Muscle layer of duodenum (tissue), 2 donors: ENCODE measurements around the gene LHX6.

ENCODE experiments used
- H3K27ac ChIP-seq: one replicate; pipeline ENCODE4 v1.7.0; 2013; ENCODE audit warnings: mild to moderate bottlenecking, low read length
- H3K27me3 ChIP-seq: one replicate; pipeline ENCODE4 v1.7.0; 2013; ENCODE audit warnings: low read depth, mild to moderate bottlenecking, control low read depth, low read length
- H3K36me3 ChIP-seq, 2 donors: one replicate each; pipeline ENCODE4 v1.7.0; 2013; ENCODE audit warnings: low read length in 2 of 2, control low read depth in 1 of 2, mild to moderate bottlenecking in 1 of 2; ENCODE audit not compliant: insufficient read depth in 2 of 2, control insufficient read depth in 1 of 2
- H3K4me1 ChIP-seq, 2 donors: one replicate each; pipeline ENCODE4 v1.7.0; 2013; ENCODE audit warnings: low read length in 2 of 2, mild to moderate bottlenecking in 2 of 2, control low read depth in 1 of 2, moderate library complexity in 1 of 2; ENCODE audit not compliant: insufficient read depth in 2 of 2, control insufficient read depth in 1 of 2
- H3K4me3 ChIP-seq, 2 donors: one replicate each; pipeline ENCODE4 v1.7.0; 2013; ENCODE audit warnings: low read length in 2 of 2, low read depth in 1 of 2, mild to moderate bottlenecking in 1 of 2
- H3K9me3 ChIP-seq, 2 donors: one replicate each; pipeline ENCODE4 v1.7.0; 2013; ENCODE audit warnings: low read length in 2 of 2, control low read depth in 1 of 2, mild to moderate bottlenecking in 1 of 2; ENCODE audit not compliant: control insufficient read depth in 1 of 2
- donor health status: healthy.

The LHX6 gene

DNA sequence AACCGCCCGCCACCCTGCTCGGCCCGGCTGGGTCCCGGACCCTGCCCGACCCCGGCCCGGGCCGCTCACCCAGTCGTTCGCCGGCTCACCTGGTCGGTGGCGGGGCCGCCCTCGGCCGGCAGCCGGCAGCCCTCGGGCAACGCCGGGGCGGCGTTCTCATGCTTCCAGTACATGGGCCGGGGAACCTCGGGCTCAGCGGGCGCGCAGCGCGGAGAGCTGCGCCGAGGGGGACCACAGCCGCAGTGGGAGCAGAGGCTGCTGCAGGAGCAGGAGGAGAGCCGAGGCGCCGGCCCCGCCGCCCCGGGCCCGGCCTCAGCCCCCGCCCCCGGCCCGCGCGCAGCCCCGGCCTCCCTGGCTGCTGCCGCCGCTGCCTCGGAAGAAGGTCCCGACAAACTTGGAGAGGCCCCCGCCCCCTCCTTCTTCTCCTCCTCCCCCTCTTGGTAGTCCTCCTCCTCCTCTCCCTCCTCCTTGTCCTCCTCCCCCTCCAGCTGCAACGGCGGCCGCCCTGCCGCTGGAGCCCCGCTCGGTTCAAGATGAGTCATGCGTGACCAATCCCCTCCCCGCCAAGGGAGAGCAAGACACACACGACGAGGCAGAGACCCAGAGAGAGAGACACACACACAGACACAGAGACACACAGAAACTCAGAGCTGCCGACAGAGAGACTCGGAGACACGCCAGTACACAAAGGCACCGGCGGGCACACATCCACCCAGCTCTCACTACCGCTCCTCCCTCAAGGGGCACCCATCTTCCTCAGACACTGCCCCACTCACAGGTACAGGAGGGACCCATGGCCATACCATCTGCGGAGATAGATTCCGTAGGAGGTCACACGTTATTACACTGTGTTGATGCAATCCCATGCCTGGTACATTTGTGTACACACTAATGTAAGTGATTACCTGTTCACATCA is at the start of gene LHX6:
Gene LHX6, minus strand, starts transcription at position 390 of the 917 bp plus-strand sequence. Its CDS starts 217 bp downstream, at position 173.
- H3K27ac ChIP-seq = no peak within 1 kb of the TSS
- H3K27me3 ChIP-seq = peaks cover 54% of the 10 kb centered on the region
- H3K36me3 ChIP-seq = no peaks in the 10 kb centered on the region
- H3K4me3 ChIP-seq = peak within 1 kb of the TSS; percentile 11 to 61
- H3K4me1 ChIP-seq = peaks cover 0 to 33% of the 10 kb centered on the region in 2 donors
- H3K9me3 ChIP-seq = no peaks in the 10 kb centered on the region

DNA sequence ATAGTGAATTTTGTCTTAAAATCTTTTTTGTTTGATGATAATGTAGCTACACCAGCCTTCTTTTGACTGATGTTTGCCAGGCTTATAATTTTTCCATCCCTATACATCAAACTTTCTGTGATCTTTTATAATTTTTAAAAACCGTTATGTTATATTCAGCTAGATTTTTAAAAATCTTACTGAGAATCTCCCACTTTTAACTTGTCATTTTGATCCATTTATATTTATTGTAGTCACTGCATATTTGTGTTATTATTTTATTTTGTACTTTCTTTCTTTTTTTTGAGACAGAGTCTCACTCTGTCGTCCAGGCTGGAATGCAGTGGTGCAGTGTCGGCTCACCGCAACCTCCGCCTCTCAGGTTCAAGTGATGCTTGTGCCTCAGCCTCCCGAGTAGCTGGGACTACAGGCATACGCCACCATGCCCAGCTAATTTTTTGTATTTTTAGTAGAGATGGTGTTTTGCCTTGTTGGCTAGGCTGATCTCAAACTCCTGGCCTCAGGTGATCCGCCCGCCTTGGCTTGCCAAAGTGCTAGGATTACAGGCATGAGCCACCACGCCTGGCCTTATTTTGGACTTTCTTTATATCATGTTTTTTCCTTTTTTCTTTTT is 48.6 kb upstream of the LHX6 start:
- Histone ChIP-seq H3K27ac (no peak overlapping the region), H3K4me3 (no peak overlapping the region), H3K36me3 (peaks cover 11 to 12% of the 10 kb centered on the region in 2 donors), H3K27me3 (no peaks in the 10 kb centered on the region), H3K9me3 (no peaks in the 10 kb centered on the region), H3K4me1 (peaks cover 0 to 6% of the 10 kb centered on the region in 2 donors)

DNA sequence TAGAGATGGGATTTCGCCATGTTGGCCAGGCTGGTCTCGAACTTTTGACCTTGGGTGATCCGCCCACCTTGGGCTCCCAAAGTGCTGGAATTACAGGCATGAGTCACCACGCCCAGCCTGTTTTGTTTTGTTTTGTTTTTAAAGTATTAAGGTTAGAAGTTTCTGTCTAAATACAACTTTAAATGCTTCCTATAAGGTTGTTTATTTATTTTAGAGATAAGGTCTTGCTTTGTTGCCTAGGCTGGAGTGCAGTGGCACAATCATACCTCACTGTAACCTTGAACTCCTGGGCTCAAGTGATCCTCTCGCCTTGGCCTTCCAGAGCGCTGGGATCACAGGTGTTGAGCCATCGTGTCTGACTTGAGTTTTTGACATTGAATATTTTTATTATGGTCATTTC is 47.3 kb upstream of the LHX6 start:
- no peaks in the 10 kb centered on the region for H3K9me3 ChIP-seq
- no peak overlapping the region for H3K4me3 ChIP-seq
- H3K27me3 ChIP-seq = no peaks in the 10 kb centered on the region
- H3K36me3 ChIP-seq = peaks cover 7 to 19% of the 10 kb centered on the region in 2 donors
- no peaks in the 10 kb centered on the region for H3K4me1 ChIP-seq
- H3K27ac ChIP-seq = no peak overlapping the region

DNA sequence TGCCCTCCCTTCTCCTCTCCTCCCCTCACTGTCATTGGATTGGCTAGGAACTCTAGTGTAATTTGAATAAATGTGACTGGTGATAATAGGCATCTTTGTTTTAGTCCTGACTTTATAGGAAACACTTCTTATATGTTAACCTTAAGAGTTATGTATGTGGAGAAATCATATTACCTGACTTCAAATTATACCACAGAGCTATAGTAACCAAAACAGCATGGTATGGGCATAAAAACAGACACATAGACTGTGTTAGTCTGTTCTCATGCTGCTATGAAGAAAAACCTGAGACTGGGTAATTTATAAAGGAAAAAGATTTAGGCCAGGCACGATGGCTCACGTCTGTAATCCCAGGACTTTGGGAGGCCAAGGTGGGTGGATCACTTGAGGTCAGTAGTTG is 45.3 kb upstream of the LHX6 start:
- no peaks in the 10 kb centered on the region for H3K4me1 ChIP-seq
- H3K9me3 ChIP-seq = no peaks in the 10 kb centered on the region
- H3K27me3 ChIP-seq = no peaks in the 10 kb centered on the region
- no peak overlapping the region for H3K27ac ChIP-seq
- H3K36me3 ChIP-seq = peaks cover 8 to 23% of the 10 kb centered on the region in 2 donors
- H3K4me3 ChIP-seq = no peak overlapping the region

DNA sequence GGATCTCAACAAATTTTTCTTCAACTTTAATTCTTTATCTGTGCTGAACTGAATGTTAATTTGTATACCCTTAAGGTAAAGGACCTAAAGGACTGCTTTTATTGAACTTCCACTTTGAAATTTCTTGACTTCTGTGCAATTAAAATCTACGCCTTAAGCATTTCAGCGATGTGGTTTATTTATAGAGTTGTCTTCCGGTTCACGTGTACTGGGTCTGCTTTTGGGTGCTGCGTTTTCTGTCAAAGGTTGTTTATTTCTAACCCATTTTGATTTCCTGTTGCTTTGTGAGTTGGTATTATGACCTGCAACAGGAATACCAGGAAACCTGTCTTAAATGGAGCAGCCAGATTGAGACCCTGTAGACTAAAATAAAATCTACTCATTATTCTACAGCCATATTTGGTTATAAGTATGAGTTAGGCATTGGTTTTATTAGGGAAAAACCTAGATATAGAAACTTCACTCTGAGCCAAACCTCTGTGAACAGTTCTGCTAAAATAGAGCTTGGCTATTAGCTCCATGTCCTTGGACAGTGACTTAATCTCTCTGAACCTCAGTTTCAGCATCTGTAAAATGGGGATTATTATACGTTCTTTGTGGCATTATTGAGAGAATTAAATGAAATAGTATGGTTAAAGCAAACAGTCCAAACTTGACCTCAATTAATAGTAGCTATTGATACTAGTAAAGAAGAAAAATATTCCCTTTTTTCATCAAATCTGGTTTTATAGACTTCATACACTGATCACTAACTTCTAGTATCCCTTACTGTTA is 39.5 kb upstream of the LHX6 start:
- Histone ChIP-seq H3K4me3 (no peak overlapping the region), H3K4me1 (peaks cover 17 to 23% of the 10 kb centered on the region in 2 donors), H3K36me3 (peaks cover 6 to 14% of the 10 kb centered on the region in 2 donors), H3K27ac (no peak overlapping the region), H3K27me3 (no peaks in the 10 kb centered on the region), H3K9me3 (no peaks in the 10 kb centered on the region)

DNA sequence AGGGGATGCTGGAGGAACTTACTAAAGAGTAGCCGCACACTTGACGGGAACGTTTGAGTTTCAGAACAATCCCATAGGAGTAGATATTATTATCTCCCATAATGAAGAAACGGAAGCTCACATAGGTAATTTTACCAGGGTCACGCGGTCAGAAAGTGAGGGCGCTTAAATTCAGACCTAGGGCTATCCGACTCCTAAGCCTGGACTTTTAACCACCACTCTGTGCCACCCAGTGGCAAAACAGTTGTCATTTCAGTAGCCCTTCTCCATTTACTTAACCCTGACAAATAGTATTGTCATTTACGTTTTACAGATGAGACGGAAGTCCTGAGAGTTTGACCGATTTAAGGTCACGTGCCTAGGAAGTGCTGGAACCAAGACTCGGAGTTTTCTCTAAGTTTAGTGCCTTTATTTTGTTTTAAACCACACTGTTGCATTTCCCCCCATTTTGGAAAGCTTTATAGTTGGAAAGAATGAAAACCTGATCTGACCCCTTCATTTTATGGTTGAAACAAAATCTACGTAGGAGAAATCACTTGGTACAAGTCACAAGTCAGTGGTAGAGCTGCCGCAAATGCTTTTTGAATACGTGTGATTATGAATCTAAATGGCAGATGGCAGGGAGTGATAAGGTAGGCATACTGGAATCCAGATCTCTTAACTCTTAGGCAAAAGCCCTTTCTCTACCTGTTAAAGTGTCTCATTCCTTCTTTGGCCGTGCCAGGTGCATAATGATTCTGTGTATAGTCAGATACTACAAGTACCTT is 36.6 kb upstream of the LHX6 start:
- peak overlapping the region; percentile 82 for H3K27ac ChIP-seq
- H3K36me3 ChIP-seq = peaks cover 9 to 11% of the 10 kb centered on the region in 2 donors
- H3K4me3 ChIP-seq = peak overlapping the region; percentile 72 to 75
- no peaks in the 10 kb centered on the region for H3K9me3 ChIP-seq
- peaks cover 26 to 49% of the 10 kb centered on the region in 2 donors for H3K4me1 ChIP-seq
- no peaks in the 10 kb centered on the region for H3K27me3 ChIP-seq

DNA sequence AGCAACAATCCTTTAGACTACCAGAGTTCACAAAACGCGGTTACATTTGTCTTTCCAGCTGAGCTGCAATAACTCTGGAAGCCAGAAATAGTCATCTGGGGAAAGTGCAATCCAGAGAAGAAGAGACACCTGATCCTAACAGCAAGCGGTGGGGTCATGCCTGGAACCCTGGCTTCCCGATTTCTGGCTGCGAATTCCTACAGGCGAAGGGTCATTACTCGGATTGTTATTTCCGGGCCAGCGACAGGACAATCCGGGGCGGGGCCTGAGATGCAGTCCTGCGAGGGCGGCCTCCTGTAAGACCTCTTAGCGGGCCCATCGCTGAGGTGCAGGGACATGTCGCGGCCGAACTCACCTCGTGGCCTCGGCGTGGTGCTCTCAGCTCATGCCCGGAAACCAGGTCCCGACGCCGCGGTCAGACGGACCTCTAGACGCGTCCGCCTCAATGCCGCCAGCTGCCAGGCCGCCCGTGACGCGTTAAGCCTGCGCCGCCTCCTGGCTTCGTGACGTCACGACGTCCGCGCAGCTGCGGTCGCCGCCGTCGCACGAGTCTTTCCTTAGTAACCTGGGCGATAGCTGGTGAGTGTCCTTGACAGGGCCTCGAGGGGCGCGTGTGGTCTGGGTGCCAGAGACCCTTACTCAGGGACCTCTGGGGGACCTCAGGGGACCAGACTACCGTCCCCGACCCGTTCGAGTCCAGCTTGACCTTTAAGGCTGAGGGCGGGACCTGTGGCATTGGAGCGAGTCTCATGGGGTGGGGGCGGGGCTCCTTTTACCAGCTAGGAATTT is 35.8 kb upstream of the LHX6 start, which contains the start of the genes MRRF and RBM18:
Gene MRRF, plus strand, starts transcription at position 523 of the 789 bp plus-strand sequence. CDS start 6,010 bp downstream, outside the sequence.
Gene RBM18, minus strand, starts transcription at position 481 of the 789 bp plus-strand sequence. CDS start 3,348 bp downstream, outside the sequence.
- Histone ChIP-seq H3K36me3 (peaks cover 13 to 14% of the 10 kb centered on the region in 2 donors), H3K27me3 (no peaks in the 10 kb centered on the region), H3K4me3 (peak within 1 kb of the TSS; percentile 72 to 75), H3K9me3 (no peaks in the 10 kb centered on the region), H3K27ac (peak within 1 kb of the TSS; percentile 82), H3K4me1 (peaks cover 26 to 49% of the 10 kb centered on the region in 2 donors)

DNA sequence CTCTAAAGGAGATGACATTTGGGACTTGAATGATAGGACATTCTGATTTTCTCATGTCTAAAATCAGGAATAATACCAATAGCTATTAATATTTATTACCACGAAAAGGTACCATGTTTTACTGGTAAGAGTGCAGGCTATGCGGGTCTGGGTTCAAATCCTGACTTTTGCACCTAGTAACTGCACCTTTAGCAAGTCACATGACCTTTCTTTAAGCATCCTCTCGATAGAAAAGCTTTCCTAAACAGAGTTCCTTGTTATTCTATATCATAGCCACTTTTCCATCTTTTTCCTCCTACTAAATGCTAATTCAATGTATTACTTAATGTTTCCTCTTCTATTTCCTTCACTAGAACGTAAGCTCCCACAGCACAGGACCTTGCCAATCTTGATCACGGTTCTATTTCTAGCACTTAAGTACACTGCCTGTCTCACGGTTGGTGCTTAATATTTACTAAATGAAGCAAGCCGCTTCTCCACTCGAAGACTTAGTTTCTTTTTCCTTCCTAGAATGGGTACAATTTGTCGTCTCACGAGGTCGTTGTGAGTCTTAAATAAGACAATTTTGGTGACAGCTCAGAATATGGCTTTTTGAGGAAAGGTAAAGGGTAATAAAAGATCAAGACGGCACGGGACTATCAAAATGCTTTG is 35.1 kb upstream of the LHX6 start:
- H3K27ac ChIP-seq = peak overlapping the region; percentile 82
- H3K9me3 ChIP-seq = no peaks in the 10 kb centered on the region
- peaks cover 26 to 49% of the 10 kb centered on the region in 2 donors for H3K4me1 ChIP-seq
- H3K27me3 ChIP-seq = no peaks in the 10 kb centered on the region
- peak overlapping the region; percentile 72 to 75 for H3K4me3 ChIP-seq
- H3K36me3 ChIP-seq = peaks cover 20 to 21% of the 10 kb centered on the region in 2 donors

DNA sequence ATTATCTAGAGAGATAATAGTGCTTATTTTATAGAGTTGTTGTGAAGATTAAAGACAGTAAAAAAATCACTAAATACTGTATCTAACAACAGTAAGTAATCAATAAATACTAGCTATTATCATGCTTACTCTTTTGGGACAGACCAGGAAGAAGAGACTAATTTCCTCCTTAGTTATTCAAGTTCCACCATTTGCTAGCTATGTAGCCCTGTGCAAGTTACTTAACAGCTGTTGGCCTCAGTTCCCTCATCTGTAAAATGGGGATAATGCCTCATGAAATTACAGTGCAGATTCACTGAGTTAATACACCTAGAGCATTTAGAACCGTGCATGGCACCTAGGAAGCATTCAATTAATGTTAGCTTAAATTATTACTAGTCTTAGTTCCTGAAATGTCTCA is 33.3 kb upstream of the LHX6 start:
- H3K27me3 ChIP-seq = no peaks in the 10 kb centered on the region
- peaks cover 20 to 27% of the 10 kb centered on the region in 2 donors for H3K36me3 ChIP-seq
- H3K27ac ChIP-seq = no peak overlapping the region
- H3K4me1 ChIP-seq = peaks cover 26 to 45% of the 10 kb centered on the region in 2 donors
- H3K4me3 ChIP-seq = no peak overlapping the region
- H3K9me3 ChIP-seq = no peaks in the 10 kb centered on the region
